Muscle of leg (tissue), 11 donors: Measurements from ENCODE around the gene SOD1. TPM values are rescaled to one million over a fixed set of nuclear protein-coding genes. Genes with fewer than 3 reads are reported as not detected.

Source experiments
- DNase-seq: peaks from one replicate; pipeline ENCODE4 v3.0.0; 2013
- H3K27ac ChIP-seq: one replicate; pipeline ENCODE4 v1.5.1; 2013; ENCODE audit warnings: mild to moderate bottlenecking, low read length, control low read depth
- H3K27me3 ChIP-seq: one replicate; pipeline ENCODE4 v1.6.1; 2013; ENCODE audit warnings: low read length; ENCODE audit not compliant: control insufficient read depth, insufficient read depth
- H3K36me3 ChIP-seq: one replicate; pipeline ENCODE4 v1.6.1; 2013; ENCODE audit warnings: low read length; ENCODE audit not compliant: control insufficient read depth, insufficient read depth
- H3K4me1 ChIP-seq: one replicate; pipeline ENCODE4 v1.6.1; 2013; ENCODE audit warnings: low read length; ENCODE audit not compliant: control insufficient read depth, insufficient read depth
- H3K4me3 ChIP-seq: one replicate; pipeline ENCODE4 v1.5.1; 2013; ENCODE audit warnings: low read length, control low read depth
- H3K9me3 ChIP-seq: replicated peaks from 2 replicates; pipeline ENCODE4 v1.6.1; 2013; ENCODE audit warnings: low read depth, low read length; ENCODE audit not compliant: control insufficient read depth
- WGBS: methylation state at CpG from one replicate; pipeline ENCODE4 v1.1.5; 2013; ENCODE audit warnings: missing lambda C conversion rate; ENCODE audit not compliant: insufficient coverage; 5-methylcytosine and 5-hydroxymethylcytosine counted together
- polyA plus RNA-seq, 8 donors: library from polyadenylated mRNA; unstranded; fragments of 120-200 nt; gene quantifications; one replicate each; pipeline versions ENCODE4 v1.2.1 to v1.2.3, GENCODE V29; 2013; ENCODE audit warnings: inconsistent platforms in 1 of 8, low replicate concordance in 1 of 8; ENCODE audit not compliant: insufficient read length in 8 of 8, insufficient read depth in 1 of 8
- total RNA-seq: library from RNA; stranded (reverse); fragments of 120-200 nt; gene quantifications from one replicate; pipeline ENCODE4 v1.2.4, GENCODE V29; 2013

SOD1 gene
- total and polyA plus RNA-seq, 9 donors: 112 to 169 (median 130) TPM

DNA sequence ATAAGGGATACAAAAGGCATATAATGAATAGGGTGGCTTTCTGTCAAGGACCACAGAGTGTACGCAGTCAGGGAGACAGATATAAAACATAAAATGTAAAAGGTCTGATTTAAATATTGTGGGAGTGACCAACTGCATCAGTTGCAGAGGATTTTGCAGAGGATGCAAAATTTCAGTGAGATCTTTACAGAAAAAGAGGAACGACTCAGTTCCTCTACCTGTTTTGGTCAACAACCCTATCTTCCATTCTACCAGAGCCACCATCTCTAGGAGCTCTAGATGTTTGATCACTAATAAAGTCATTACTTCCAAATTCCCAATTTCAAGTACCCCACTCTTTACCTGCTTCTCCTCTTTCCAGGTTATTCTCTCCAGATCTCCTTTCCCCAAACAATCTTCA, 16.5 kb downstream of the SOD1 start:
- Histone ChIP-seq H3K4me3 (no peak overlapping the region), H3K4me1 (no peaks in the 10 kb centered on the region), H3K27me3 (no peaks in the 10 kb centered on the region), H3K9me3 (no peaks in the 10 kb centered on the region), H3K36me3 (peaks cover 23% of the 10 kb centered on the region), H3K27ac (no peak overlapping the region)
- DNase-seq: no peak
- 82% methylated on average over 1 of the region's 2 CpGs for WGBS

DNA sequence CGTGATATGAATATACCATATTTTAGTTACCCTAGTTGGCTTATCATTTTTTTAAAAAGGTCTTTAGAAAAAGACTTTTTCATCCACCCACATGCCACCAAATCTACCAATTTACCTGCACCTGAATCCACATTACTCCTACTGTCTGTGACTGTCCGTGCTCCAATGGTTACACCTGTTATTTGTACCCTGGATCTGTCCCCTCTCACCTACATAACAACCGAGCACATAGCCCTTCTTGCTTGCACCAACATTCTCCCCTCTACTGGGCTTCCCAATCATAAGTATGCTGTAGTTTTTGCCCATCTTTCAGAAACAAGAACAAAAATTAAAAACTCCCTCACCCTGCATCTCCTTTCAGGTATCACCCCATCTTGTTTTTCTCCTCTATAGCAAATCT, 17.6 kb downstream of the SOD1 start:
- Histone ChIP-seq H3K36me3 (peaks cover 13% of the 10 kb centered on the region), H3K27ac (no peak overlapping the region), H3K27me3 (no peaks in the 10 kb centered on the region), H3K4me3 (no peak overlapping the region), H3K4me1 (no peaks in the 10 kb centered on the region), H3K9me3 (no peaks in the 10 kb centered on the region)
- 100% methylated on average over 2 of the region's 3 CpGs for WGBS
- DNase-seq: no peak

DNA sequence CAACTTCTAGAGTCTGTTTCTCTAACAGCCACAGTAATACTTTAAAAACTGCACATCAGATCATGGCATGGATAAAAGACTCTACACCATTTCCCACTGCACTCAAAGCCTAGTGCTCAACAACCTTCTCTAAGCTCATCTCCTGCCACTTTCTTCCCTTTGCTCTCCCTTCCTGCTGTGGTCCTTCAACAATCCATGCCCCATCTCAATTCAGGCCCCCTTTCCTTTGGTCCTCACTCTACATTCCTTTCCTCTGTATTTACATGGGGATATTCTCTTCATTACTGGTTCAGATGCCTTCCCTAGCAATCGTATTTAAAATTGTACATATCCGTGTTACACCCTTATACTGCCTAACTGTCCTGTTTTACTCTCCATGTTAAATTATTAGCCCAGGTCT, 19.0 kb downstream of the SOD1 start:
- H3K9me3 ChIP-seq: no peaks in the 10 kb centered on the region
- no CpG with 5 or more reads among the region's 2 CpGs for WGBS
- H3K27me3 ChIP-seq: no peaks in the 10 kb centered on the region
- H3K36me3 ChIP-seq: peaks cover 17% of the 10 kb centered on the region
- no peak overlapping the region for H3K4me3 ChIP-seq
- H3K27ac ChIP-seq: no peak overlapping the region
- no peaks in the 10 kb centered on the region for H3K4me1 ChIP-seq
- no peak for DNase-seq

DNA sequence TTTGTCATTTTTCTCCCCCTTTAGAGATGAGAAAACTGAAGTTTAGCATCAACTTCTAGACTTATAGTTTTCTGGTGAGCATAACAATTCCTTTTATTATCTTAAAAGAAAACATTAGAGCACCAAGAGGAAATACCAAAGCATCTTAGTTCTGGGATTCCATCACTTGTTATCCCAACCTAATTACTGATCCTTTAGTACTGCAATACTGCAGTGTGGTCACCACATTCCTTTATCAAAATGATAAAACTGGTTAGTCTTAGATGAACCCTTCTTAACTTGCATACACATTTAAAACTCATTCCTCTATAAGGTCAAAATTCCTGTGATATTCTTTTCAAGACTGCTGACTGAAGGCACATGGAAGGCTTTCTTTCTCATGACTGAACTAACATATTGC, 23.1 kb downstream of the SOD1 start:
- H3K4me3 ChIP-seq: no peak overlapping the region
- H3K9me3 ChIP-seq: no peaks in the 10 kb centered on the region
- no peak overlapping the region for H3K27ac ChIP-seq
- H3K36me3 ChIP-seq: peaks cover 30% of the 10 kb centered on the region
- no peak for DNase-seq
- H3K27me3 ChIP-seq: no peaks in the 10 kb centered on the region
- no peaks in the 10 kb centered on the region for H3K4me1 ChIP-seq

DNA sequence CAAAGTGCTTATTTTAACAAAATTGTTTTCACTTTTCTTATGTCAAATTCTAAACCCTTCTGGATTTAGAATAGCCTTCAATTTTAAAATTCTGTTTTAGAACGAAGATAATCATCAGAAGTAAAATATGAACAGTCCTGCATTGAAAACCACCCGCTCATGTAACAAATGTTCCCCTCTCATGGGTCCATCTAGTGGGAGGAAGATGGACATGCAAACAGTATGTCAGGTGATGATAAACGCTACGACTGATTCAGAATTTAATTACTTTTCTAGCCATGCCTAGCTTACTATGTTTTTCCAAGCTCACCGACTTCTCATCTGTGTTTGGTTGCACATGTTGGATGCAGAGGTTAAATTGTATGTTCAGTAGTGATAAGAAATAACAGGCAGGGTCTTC, 23.5 kb downstream of the SOD1 start:
- no peaks in the 10 kb centered on the region for H3K4me1 ChIP-seq

DNA sequence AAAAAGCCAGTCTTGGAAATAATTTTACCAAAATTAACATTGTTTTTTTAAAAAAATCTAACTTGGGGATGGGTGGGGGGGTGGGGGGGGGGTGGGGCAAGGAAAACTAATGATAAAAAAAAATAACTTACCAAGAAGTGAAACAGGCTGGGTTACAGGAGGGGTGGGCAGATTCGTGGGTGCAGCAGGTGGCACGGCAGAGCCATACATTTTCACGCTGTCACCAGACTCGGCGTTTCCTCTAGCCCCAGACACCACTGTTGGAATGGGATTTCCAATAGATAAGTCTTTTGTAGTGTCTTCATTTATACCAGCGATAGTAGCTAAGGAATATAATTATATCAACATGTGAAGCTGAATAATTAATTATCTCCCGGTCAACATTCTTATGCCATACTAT, 25.4 kb downstream of the SOD1 start:
- DNase-seq: no peak
- WGBS: no CpG with 5 or more reads among the region's 7 CpGs
- H3K4me3 ChIP-seq: no peak overlapping the region
- H3K27me3 ChIP-seq: no peaks in the 10 kb centered on the region
- H3K36me3 ChIP-seq: peaks cover 46% of the 10 kb centered on the region
- no peaks in the 10 kb centered on the region for H3K4me1 ChIP-seq
- no peak overlapping the region for H3K27ac ChIP-seq
- H3K9me3 ChIP-seq: no peaks in the 10 kb centered on the region

More for the DNA sequence above, 23.5 kb downstream of the SOD1 start:
- no peak overlapping the region for H3K4me3 ChIP-seq
- no CpG with 5 or more reads among the region's 5 CpGs for WGBS
- no peaks in the 10 kb centered on the region for H3K27me3 ChIP-seq
- no peaks in the 10 kb centered on the region for H3K9me3 ChIP-seq
- peaks cover 31% of the 10 kb centered on the region for H3K36me3 ChIP-seq
- H3K27ac ChIP-seq: no peak overlapping the region
- no peak for DNase-seq

DNA sequence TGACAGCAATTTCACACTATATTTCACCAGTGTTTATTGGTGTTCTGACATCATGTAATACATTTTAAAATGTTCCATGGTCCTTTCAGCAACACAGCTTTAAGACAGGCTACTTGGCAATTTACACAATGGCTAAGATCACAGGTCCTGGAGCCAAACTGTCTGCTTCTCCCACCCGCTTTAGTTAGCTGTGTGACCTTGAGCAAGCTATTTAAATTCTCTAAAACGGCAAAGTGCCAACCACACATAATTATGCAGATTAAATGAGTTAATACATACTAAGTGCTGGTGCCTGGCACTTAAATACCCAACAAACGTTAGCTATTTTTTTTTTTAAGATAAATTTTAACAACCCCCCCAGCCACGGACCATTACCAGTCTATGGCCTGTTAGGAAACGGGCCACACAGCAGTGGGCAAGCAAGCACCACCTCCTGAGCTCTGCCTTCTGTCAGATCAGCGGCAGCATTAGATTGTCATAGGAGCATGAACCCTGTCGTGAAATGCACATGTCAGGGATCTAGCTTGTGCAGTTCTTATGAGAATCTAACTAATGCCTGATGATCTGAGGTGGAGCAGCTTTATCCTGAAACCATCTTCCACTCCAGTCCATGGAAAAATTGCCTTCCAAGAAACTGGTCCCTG, 26.9 kb downstream of the SOD1 start:
- no peak for DNase-seq
- no peaks in the 10 kb centered on the region for H3K4me1 ChIP-seq
- no peak overlapping the region for H3K27ac ChIP-seq
- H3K4me3 ChIP-seq: no peak overlapping the region
- peaks cover 47% of the 10 kb centered on the region for H3K36me3 ChIP-seq
- no peaks in the 10 kb centered on the region for H3K9me3 ChIP-seq
- WGBS: 100% methylated on average over 4 of the region's 7 CpGs
- no peaks in the 10 kb centered on the region for H3K27me3 ChIP-seq

DNA sequence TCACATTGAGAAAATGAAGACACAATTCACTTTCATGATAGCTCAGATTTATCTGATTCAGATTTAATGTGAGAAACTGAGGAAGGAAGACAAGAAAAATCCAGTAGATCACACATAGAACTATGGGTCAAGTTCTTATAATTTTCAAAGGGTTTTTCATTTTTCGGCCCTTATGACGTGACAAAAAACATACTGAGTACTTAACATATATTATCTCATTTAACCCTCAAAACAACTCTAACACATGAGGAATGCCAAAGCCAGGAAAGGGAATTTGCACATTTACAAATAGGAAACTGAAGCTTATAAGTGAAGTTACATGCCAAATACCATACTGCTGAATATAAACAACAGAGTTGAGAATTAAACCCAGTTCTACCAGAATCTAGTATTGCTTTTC, 27.6 kb downstream of the SOD1 start:
- Histone ChIP-seq H3K27ac (no peak overlapping the region), H3K4me1 (no peaks in the 10 kb centered on the region), H3K27me3 (no peaks in the 10 kb centered on the region), H3K36me3 (peaks cover 49% of the 10 kb centered on the region), H3K9me3 (no peaks in the 10 kb centered on the region), H3K4me3 (no peak overlapping the region)
- DNase-seq: no peak
- WGBS: no CpG with 5 or more reads among the region's 2 CpGs

DNA sequence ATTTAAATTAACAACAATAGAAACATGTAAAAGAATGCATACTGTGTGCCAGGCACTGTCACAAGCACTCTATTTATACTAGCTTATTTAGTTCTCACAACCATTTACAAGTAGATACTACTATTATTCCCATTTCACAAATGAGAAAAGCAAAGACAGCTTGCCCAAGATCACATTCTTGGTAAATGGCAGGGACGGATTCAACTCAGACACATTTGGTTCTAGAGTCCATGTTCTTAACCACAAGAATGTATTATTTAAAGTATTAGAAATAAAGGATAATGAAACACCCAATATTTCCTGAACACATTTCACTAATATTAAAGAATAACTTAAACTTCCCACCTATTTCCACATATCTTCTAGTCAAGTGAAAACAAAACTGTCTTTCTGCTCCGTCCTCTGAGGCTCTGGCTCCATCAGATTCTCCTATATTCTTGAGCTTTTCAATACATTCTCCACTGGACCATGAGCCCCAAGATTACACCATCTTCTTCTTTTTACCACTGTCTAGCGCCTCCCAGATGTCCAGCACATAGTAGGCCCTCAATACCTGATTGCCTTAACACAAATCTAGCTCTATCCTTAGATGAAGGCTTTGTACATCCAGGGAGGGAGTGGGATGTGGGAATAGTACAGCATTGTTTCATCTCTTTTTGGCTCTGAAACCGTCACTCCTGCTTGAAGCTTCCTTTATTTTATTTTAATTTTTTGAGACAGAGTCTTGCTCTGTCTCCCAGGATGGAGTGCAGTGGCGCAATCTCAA, 29.3 kb downstream of the SOD1 start:
- DNase-seq: no peak
- WGBS: 100% methylated on average over 1 of the region's 5 CpGs

DNA sequence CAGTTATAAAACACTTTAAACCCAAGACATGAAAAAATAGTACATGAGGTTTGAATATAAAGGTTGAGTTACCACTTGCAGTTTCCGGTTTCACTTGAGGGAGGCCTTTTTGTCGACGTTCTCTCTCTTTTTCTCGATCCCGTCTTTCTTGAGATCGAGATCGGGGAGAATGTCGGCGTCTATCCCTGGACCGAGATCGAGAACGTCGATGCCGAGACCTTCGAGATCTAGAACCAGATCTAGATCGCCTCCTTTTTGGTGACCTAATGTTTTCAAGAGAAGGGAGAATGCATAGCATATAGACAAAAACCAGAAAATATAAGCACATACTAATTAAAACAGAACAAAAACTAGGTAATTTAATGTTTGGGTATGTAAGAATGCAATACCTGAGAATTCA, 33.7 kb downstream of the SOD1 start:
- Histone ChIP-seq H3K36me3 (peaks cover 34% of the 10 kb centered on the region), H3K9me3 (no peaks in the 10 kb centered on the region), H3K27me3 (no peaks in the 10 kb centered on the region), H3K4me1 (no peaks in the 10 kb centered on the region), H3K27ac (no peak overlapping the region), H3K4me3 (no peak overlapping the region)
- no peak for DNase-seq
- WGBS: 88% methylated on average over 5 of the region's 16 CpGs

More for the DNA sequence above, 29.3 kb downstream of the SOD1 start:
- peaks cover 46% of the 10 kb centered on the region for H3K36me3 ChIP-seq
- no peak overlapping the region for H3K4me3 ChIP-seq
- no peaks in the 10 kb centered on the region for H3K27me3 ChIP-seq
- no peak overlapping the region for H3K27ac ChIP-seq
- H3K4me1 ChIP-seq: no peaks in the 10 kb centered on the region
- H3K9me3 ChIP-seq: no peaks in the 10 kb centered on the region
